Measurements from ENCODE around the gene DCLK1.

DCLK1 gene

GRCh38 chr13:35817642-35818607, 313.3 kb downstream of the DCLK1 start:
- no peak overlapping the region for H2BK120ac ChIP-seq (ENCODE audit: low read depth, low read length)
- no peak overlapping the region for H3K56ac ChIP-seq (ENCODE audit: low read length)
- H4K8ac ChIP-seq (ENCODE audit: low read depth, low read length): no peak overlapping the region
- H2AK5ac ChIP-seq (ENCODE audit: low read length): no peak overlapping the region
- no peaks in the 10 kb centered on the region for H3K79me1 ChIP-seq (ENCODE audit: low read length)
- no peak overlapping the region for H3K4me2 ChIP-seq (ENCODE audit: low read length)
- H3K18ac ChIP-seq (ENCODE audit: low read length): no peak overlapping the region
- no peak overlapping the region for H3K23ac ChIP-seq (ENCODE audit: low read length)
- H3K36me3 ChIP-seq (ENCODE audit: control insufficient read depth, insufficient read depth, low read length): no peaks in the 10 kb centered on the region
- 100% methylated on average over 1 of the region's 5 CpGs for WGBS (ENCODE audit: extremely low coverage, insufficient coverage, low lambda C conversion rate)
- no peak overlapping the region for H3K27ac ChIP-seq (ENCODE audit: low read depth, low read length)
- H3K79me2 ChIP-seq (ENCODE audit: control insufficient read depth, insufficient read depth, low read length): no peaks in the 10 kb centered on the region
- no peak overlapping the region for H3K4ac ChIP-seq (ENCODE audit: low read depth, low read length)
- H3K9ac ChIP-seq (ENCODE audit: low read length): no peak overlapping the region
- H2BK15ac ChIP-seq (replicated peaks; ENCODE audit: low read depth): no peak overlapping the region
- no peaks in the 10 kb centered on the region for H3K27me3 ChIP-seq (ENCODE audit: insufficient read depth, low read length, poor library complexity)
- H3K4me1 ChIP-seq (ENCODE audit: control insufficient read depth, low read depth, low read length): no peaks in the 10 kb centered on the region
- H4K5ac ChIP-seq (ENCODE audit: low read length): no peak overlapping the region
- no peak overlapping the region for H3K4me3 ChIP-seq (ENCODE audit: low read length)
- H2BK5ac ChIP-seq (ENCODE audit: low read length): no peak overlapping the region
- DNase-seq: no peak

- Histone ChIP-seq H2BK120ac (ENCODE audit: low read depth, low read length) (no peak overlapping the region), H2AK5ac (ENCODE audit: low read length) (no peak overlapping the region), H3K4me2 (ENCODE audit: low read length) (no peak overlapping the region), H4K8ac (ENCODE audit: low read depth, low read length) (no peak overlapping the region), H3K18ac (ENCODE audit: low read length) (no peak overlapping the region), H3K56ac (ENCODE audit: low read length) (no peak overlapping the region), H2BK15ac (replicated peaks; ENCODE audit: low read depth) (no peak overlapping the region), H3K23ac (ENCODE audit: low read length) (no peak overlapping the region), H3K36me3 (ENCODE audit: control insufficient read depth, insufficient read depth, low read length) (no peaks in the 10 kb centered on the region), H3K4me3 (ENCODE audit: low read length) (no peak overlapping the region), H3K79me2 (ENCODE audit: control insufficient read depth, insufficient read depth, low read length) (no peaks in the 10 kb centered on the region), H3K27ac (ENCODE audit: low read depth, low read length) (no peak overlapping the region), H3K79me1 (ENCODE audit: low read length) (no peaks in the 10 kb centered on the region), H3K27me3 (ENCODE audit: insufficient read depth, low read length, poor library complexity) (no peaks in the 10 kb centered on the region), H3K4me1 (ENCODE audit: control insufficient read depth, low read depth, low read length) (no peaks in the 10 kb centered on the region), H2BK5ac (ENCODE audit: low read length) (no peak overlapping the region), H4K5ac (ENCODE audit: low read length) (no peak overlapping the region), H3K9ac (ENCODE audit: low read length) (no peak overlapping the region), H3K4ac (ENCODE audit: low read depth, low read length) (no peak overlapping the region)
- no CpG with 5 or more reads among the region's 1 CpG for WGBS (ENCODE audit: extremely low coverage, insufficient coverage, low lambda C conversion rate)
- DNase-seq: no peak
Observed at GRCh38 chr13:35814605-35815011, 316.6 kb downstream of the DCLK1 start.

- no peak overlapping the region for H3K27ac ChIP-seq (ENCODE audit: low read depth, low read length)
- no peaks in the 10 kb centered on the region for H3K36me3 ChIP-seq (ENCODE audit: control insufficient read depth, insufficient read depth, low read length)
- WGBS (ENCODE audit: extremely low coverage, insufficient coverage, low lambda C conversion rate): no CpG with 5 or more reads among the region's 6 CpGs
Observed at GRCh38 chr13:35812736-35813135, 318.4 kb downstream of the DCLK1 start.

GRCh38 chr13:35810321-35810720, 320.9 kb downstream of the DCLK1 start:
- Histone ChIP-seq H3K4me3 (ENCODE audit: low read length) (no peak overlapping the region), H3K23ac (ENCODE audit: low read length) (no peak overlapping the region), H3K4me1 (ENCODE audit: control insufficient read depth, low read depth, low read length) (no peaks in the 10 kb centered on the region), H3K27ac (ENCODE audit: low read depth, low read length) (no peak overlapping the region), H3K79me1 (ENCODE audit: low read length) (no peaks in the 10 kb centered on the region), H2AK5ac (ENCODE audit: low read length) (no peak overlapping the region), H3K4ac (ENCODE audit: low read depth, low read length) (no peak overlapping the region), H4K5ac (ENCODE audit: low read length) (no peak overlapping the region), H3K4me2 (ENCODE audit: low read length) (no peak overlapping the region), H2BK15ac (replicated peaks; ENCODE audit: low read depth) (no peak overlapping the region), H3K36me3 (ENCODE audit: control insufficient read depth, insufficient read depth, low read length) (no peaks in the 10 kb centered on the region), H3K79me2 (ENCODE audit: control insufficient read depth, insufficient read depth, low read length) (no peaks in the 10 kb centered on the region), H2BK120ac (ENCODE audit: low read depth, low read length) (no peak overlapping the region), H3K27me3 (ENCODE audit: insufficient read depth, low read length, poor library complexity) (no peaks in the 10 kb centered on the region), H2BK5ac (ENCODE audit: low read length) (no peak overlapping the region), H3K56ac (ENCODE audit: low read length) (no peak overlapping the region), H4K8ac (ENCODE audit: low read depth, low read length) (no peak overlapping the region), H3K9ac (ENCODE audit: low read length) (no peak overlapping the region), H3K18ac (ENCODE audit: low read length) (no peak overlapping the region)
- no peak for DNase-seq
- WGBS (ENCODE audit: extremely low coverage, insufficient coverage, low lambda C conversion rate): no CpG with 5 or more reads among the region's 4 CpGs

More at GRCh38 chr13:35812736-35813135, 318.4 kb downstream of the DCLK1 start:
- H2BK5ac ChIP-seq (ENCODE audit: low read length): no peak overlapping the region
- no peaks in the 10 kb centered on the region for H3K79me2 ChIP-seq (ENCODE audit: control insufficient read depth, insufficient read depth, low read length)
- H3K9ac ChIP-seq (ENCODE audit: low read length): no peak overlapping the region
- H3K4me2 ChIP-seq (ENCODE audit: low read length): no peak overlapping the region
- H3K56ac ChIP-seq (ENCODE audit: low read length): no peak overlapping the region
- DNase-seq: no peak
- no peaks in the 10 kb centered on the region for H3K27me3 ChIP-seq (ENCODE audit: insufficient read depth, low read length, poor library complexity)
- no peak overlapping the region for H2AK5ac ChIP-seq (ENCODE audit: low read length)
- H3K18ac ChIP-seq (ENCODE audit: low read length): no peak overlapping the region
- H4K8ac ChIP-seq (ENCODE audit: low read depth, low read length): no peak overlapping the region
- H4K5ac ChIP-seq (ENCODE audit: low read length): no peak overlapping the region
- no peaks in the 10 kb centered on the region for H3K4me1 ChIP-seq (ENCODE audit: control insufficient read depth, low read depth, low read length)
- H3K79me1 ChIP-seq (ENCODE audit: low read length): no peaks in the 10 kb centered on the region
- no peak overlapping the region for H3K4me3 ChIP-seq (ENCODE audit: low read length)
- no peak overlapping the region for H2BK15ac ChIP-seq (replicated peaks; ENCODE audit: low read depth)
- no peak overlapping the region for H3K23ac ChIP-seq (ENCODE audit: low read length)
- H3K4ac ChIP-seq (ENCODE audit: low read depth, low read length): no peak overlapping the region
- H2BK120ac ChIP-seq (ENCODE audit: low read depth, low read length): no peak overlapping the region

GRCh38 chr13:35808846-35809245, 322.3 kb downstream of the DCLK1 start:
- H3K9ac ChIP-seq (ENCODE audit: low read length): no peak overlapping the region
- no peak overlapping the region for H3K4me2 ChIP-seq (ENCODE audit: low read length)
- no peak overlapping the region for H2BK15ac ChIP-seq (replicated peaks; ENCODE audit: low read depth)
- H2AK5ac ChIP-seq (ENCODE audit: low read length): no peak overlapping the region
- no peaks in the 10 kb centered on the region for H3K79me1 ChIP-seq (ENCODE audit: low read length)
- H2BK5ac ChIP-seq (ENCODE audit: low read length): no peak overlapping the region
- H3K23ac ChIP-seq (ENCODE audit: low read length): no peak overlapping the region
- no peaks in the 10 kb centered on the region for H3K27me3 ChIP-seq (ENCODE audit: insufficient read depth, low read length, poor library complexity)
- H3K4me3 ChIP-seq (ENCODE audit: low read length): no peak overlapping the region
- no peak overlapping the region for H3K4ac ChIP-seq (ENCODE audit: low read depth, low read length)
- no peak overlapping the region for H2BK120ac ChIP-seq (ENCODE audit: low read depth, low read length)
- H3K79me2 ChIP-seq (ENCODE audit: control insufficient read depth, insufficient read depth, low read length): no peaks in the 10 kb centered on the region
- no peak overlapping the region for H4K5ac ChIP-seq (ENCODE audit: low read length)
- no peaks in the 10 kb centered on the region for H3K4me1 ChIP-seq (ENCODE audit: control insufficient read depth, low read depth, low read length)
- no peak overlapping the region for H3K27ac ChIP-seq (ENCODE audit: low read depth, low read length)
- no peaks in the 10 kb centered on the region for H3K36me3 ChIP-seq (ENCODE audit: control insufficient read depth, insufficient read depth, low read length)
- no peak overlapping the region for H3K18ac ChIP-seq (ENCODE audit: low read length)
- DNase-seq: no peak
- H3K56ac ChIP-seq (ENCODE audit: low read length): no peak overlapping the region
- WGBS (ENCODE audit: extremely low coverage, insufficient coverage, low lambda C conversion rate): 100% methylated on average over 1 of the region's 6 CpGs
- H4K8ac ChIP-seq (ENCODE audit: low read depth, low read length): no peak overlapping the region

Measured in mesendoderm (in vitro differentiated cells).